HL-60 (cell line): Measurements from ENCODE around the gene AP1S3.

Experiments
- CTCF ChIP-seq: IDR thresholded peaks from one replicate; pipeline ENCODE4 v1.5.1; 2011; ENCODE audit warnings: low read length, control low read depth, inconsistent platforms; ENCODE audit not compliant: insufficient read depth
- GABPA ChIP-seq: IDR thresholded peaks from 2 replicates; pipeline ENCODE4 v1.6.1; 2012; ENCODE audit warnings: low read depth
- POLR2AphosphoS5 ChIP-seq: IDR thresholded peaks from 2 replicates; pipeline ENCODE4 v1.6.1; 2012; ENCODE audit warnings: low read depth
- REST ChIP-seq: IDR thresholded peaks from 2 replicates; pipeline ENCODE4 v1.6.1; 2012; ENCODE audit warnings: low read depth; ENCODE audit not compliant: insufficient replicate concordance

GRCh38 chr2:223873672-223874071, 36.3 kb upstream of the AP1S3 start:
- TF ChIP-seq CTCF (no peak), POLR2AphosphoS5 (no peak), REST (no peak), GABPA (no peak)
